HL-60/S4 treated with phorbol 12-myristate 13-acetate at 8.2 ng/mL for 4 days and 3 days (cell line): Measurements from ENCODE around the gene REX1BD.

ENCODE experiments used
- in situ Hi-C: fragments of 300-500 bp; cut with MboI; formaldehyde crosslinking; loops from 2 replicates; pipeline ENCODE4 v1.15.0; 2022; ENCODE audit warnings: low sequenced_read_pairs

The REX1BD gene

DNA sequence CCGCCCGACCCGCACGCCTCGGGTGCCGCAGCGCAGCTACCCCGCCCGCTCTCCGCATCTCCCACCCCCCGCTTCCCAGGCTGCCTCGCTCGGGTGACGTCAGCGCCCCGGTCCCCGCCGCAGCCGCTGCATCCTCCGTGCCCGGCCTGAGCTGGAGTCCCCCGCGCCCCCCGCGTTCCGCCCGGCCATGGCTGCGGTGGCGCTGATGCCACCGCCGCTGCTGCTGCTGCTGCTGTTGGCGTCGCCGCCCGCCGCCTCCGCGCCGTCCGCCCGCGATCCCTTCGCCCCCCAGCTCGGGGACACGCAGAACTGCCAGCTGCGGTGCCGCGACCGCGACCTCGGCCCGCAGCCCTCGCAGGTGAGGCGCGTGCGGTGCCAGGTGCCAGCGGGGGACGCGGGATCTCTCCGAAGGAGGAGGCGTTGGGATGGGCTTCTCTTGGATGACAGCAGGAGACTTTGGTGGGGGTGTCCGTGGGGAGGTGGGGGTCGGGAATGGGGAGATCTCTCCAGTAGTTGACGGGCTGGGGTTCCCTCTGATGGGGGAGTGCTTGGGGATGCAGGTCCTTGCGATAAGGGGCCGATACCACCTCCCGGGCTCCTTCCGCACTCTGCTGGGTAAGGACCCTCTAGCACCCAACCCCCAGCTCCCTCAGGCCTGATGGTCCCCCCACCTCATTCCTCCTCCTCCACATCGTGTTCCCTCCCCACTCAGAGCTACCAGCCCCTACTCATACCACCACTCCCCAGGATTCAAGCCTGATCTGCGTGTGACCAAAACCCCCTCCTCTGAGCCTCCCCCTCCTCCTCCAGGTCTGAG lies 24.4 kb downstream of the REX1BD start, which contains the start of gene TMEM59L:
Gene TMEM59L, plus strand, starts transcription at position 99 of the 817 bp plus-strand sequence. Its CDS starts 89 bp downstream, at position 188.
- in situ Hi-C loops, result no loop called here

- in situ Hi-C loops, result no loop called here
Observed at GRCh38 chr19:18613589-18614234, 25.1 kb downstream of the REX1BD start.

GRCh38 chr19:18616023-18616422 lies 27.4 kb downstream of the REX1BD start:
- in situ Hi-C loops, result no loop called here

GRCh38 chr19:18617562-18617961 lies 29.0 kb downstream of the REX1BD start:
- in situ Hi-C loops, result no loop called here

- in situ Hi-C loops, result no loop called here
Observed at GRCh38 chr19:18618236-18618635, 29.6 kb downstream of the REX1BD start.

DNA sequence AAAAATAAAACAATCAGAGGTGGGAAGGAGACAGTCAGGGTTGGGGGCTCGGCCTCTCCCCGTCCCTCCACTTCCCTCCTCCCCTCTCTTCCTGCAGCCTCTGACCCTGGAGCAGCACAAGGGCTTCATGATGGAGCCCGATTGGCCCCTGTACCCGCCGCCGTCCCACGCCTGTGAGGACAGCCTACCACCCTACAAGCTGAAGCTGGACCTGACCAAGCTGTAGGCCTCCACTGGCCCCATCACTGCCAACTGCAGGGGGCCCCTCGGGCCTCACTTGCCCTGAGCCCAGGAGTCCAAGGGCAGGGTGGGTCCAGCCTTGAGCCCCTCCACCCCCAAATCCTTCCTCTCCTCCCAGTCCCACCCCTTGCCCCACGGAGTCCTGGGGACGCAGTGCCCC lies 31.7 kb downstream of the REX1BD start:
- in situ Hi-C loops, result no loop called here

DNA sequence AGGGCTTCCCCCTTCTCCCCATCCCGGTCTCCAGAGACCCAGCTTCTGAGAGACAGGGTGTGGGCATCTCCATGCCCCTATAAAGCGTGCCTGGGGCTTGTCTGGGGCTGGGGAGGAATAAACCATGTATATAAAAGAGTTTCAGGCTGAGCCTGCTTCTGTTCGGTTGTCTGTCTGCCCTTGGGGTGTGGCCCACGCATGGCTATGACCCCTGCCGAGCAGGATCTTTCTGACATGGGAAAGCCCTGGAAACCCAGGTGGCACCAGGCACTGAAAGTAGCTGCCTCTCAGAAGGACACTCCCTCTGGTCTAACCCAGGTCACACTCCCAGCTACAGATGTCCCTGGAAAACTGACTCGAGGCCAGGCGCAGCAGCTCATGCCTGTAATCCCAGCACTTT lies 32.3 kb downstream of the REX1BD start:
- in situ Hi-C loops, result no loop called here

DNA sequence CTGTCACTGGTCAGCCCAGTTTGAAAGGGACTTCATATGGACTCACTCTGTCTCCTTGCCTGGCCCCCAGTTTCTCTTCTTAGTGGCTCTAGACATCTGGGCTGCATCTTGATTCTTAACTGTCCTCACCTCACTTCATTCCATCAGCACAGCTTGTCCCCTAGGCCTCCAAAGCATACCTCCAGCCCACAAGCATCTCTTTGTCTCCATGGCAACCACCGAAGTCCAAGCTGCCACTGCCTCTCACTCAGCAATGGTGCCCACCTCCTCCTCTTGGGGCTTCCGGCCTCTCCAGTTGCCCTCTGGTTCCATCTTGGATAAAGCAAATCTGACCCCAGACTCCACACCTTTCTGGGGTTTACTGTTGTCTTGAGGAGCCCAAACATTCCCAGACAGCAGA lies 38.3 kb downstream of the REX1BD start:
- in situ Hi-C loops, result no loop called here

DNA sequence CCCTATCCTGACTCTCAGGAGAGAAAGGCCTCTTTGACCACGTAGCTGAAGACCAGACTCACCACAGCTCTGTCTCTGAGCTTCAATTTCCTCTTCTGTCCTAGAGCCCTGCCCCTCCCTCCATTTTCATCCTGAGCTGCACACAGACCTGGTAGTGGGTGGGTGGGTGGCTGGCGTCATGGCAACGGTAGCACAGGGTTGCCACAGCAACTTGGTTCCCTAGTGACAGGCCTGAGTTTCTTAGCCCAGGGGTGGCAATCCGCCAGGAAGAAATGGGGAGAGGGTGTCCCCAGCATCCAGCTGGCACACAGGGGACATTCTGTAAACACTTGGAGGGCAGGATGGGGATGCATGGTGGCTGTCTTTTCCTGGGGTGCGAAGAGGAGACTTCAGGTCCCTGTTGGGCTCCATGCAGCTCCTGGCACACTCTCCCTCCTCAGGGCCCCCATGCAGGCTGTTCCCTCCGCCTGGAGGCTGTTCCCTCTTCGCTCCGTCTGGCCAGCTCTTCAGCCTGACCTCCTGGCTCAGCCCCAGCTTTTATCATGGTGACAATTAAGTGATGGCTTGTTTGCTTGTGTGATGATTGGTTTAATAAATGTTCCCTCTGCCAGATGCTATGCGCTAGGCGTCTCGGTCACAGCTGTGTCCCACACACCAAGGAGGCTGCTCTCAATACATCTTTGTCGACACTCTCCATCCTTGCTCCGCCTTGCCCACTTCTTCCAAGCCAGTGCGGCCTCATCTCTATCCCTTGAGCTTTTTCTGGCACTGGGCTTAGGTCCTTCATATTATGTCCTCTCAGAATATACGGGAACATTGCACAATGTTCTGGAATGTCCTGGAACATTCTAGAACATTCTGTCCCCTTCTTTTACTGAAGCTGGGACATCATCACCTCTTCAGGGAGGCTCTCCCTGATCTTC lies 40.8 kb downstream of the REX1BD start:
- in situ Hi-C loops, result no loop called here

GRCh38 chr19:18633321-18633720 lies 44.7 kb downstream of the REX1BD start:
- in situ Hi-C loops, result no loop called here

DNA sequence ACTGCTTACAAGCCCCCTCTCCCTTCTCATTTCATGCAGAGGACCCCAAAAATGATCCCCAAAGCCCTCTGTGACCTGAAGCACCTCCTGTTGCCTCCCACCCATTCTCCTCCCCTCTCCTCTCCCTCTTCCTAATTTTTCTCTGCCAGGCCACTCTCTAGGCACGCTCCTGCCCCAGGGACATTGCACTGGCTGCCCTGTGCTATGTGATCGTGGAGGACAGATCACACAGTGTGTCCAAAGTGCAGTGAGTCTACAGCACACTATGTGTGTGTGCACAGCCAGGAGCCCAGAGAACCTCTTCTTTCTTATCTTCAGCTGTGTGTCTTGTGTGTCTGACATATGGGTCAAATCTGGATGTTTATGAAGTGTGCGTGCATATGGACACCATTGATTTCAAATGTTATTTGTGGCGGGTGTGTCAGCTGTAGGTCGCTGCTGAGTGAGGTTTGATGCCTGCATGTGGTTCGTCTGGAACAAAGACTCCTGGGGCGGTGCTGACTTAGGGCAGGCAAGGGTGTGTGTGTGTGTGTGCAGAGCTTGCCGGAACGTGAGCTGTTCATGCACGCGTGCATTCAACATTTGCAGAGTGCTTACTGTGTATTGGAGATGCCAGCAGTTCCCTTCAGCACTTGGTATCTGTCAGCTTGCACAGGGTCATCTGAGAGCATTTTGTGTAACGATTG lies 46.2 kb downstream of the REX1BD start:
- in situ Hi-C loops, result no loop called here

DNA sequence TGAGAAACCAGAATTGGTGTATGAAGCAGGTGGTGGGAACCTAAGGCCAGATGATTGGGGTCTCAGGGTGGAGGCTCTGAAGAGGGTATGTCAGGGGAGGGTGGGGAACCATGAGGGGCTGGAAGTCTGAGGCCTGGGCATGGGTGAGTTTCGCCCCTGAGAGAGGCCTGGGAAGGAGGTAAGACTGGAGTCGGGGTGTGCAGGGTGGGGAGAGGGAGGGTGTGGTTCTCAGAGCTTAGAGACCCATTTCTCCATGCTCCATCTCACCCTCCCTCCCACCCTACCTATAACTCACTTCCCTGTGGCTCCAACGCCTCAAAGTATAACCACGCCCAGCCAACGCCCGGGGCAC lies 47.2 kb downstream of the REX1BD start:
- in situ Hi-C loops, result no loop called here

DNA sequence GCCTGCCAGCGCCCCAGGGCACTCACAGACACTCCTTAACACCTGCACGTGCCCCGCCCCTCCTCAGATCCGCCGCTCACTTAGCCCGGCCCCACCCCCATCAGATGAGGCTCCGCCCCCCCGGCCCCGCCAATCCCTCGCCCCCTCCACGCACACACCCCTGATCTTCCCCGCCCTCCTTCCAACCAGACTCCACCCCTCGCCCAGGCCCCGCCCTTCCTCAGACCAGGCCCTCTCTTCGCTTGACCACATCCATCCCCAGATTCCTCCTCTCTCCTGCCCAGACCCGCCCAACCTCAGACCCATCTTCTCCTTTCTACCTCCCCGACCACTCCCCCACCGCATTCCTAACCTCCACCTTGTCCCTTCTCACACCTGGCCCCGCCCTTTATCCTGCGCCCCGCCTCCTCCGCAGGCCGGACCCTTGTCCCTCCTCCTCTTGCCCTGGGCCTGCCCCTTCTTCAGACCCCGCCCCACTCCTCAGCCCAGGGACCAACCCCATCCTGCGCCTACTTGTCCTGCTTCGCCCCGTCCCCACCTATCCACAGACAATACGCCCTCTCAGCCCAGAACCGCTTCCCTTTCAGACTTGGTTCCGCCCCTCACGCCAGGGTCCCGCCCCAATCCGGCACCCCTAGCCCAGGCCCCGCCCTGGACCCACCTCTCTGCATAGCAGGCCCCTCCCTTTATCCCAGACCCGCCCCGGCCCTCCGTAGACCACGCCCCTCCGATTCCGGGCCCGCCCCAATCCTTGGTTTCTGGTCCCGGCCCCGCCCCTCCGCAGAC lies 47.8 kb downstream of the REX1BD start:
- in situ Hi-C loops, result no loop called here

- in situ Hi-C loops, result no loop called here
Observed at GRCh38 chr19:18636969-18637629, 48.5 kb downstream of the REX1BD start, which contains the start of gene KLHL26. KLHL26 (plus strand) TSS chr19:18637028; CDS start chr19:18637055, 27 bp downstream.

DNA sequence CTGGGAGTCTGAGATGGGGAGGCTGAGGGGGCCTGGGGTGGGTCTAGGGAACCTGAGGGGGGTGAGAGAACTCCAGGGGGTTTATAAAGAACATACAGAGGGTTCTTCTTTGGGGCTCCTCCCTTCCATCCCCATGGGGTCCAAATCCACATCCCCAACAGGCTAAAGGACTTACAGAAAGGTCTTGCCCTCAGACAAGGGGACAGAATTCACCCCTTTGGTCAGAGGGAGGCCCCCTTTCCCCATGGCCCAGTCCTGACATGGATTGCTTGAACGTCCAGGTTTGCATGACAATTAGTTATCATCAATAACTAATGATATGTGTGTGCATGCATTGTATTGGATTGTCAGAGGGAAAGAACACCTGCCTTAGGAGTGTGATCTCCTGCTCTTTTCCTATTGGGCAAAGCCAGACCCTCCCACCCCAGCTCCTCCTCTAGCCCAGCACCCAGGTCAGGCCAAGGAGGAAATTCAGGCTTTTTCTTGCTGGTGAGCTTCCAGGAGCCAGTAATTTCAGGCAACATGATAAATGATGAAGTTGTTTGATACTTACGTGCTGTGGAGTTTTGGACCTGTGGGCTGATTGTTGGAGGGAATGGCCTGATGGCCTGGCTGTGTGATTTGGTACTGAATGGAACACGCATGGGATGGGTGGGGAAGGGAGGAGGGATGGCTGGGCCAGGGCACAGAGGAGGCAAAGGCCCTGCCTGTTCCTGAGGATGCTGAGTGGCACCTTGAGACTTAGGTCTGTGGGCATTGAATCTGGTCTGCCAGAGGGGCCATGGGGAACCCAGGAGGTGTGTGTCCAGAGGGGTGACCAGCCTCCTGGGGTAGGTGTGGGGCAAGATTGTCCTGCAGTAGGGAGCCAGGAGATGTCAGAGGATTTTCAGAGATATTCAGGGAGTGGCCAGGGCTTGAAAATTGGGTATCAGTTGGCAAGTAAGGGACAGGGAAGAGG lies 49.4 kb downstream of the REX1BD start:
- in situ Hi-C loops, result no loop called here

DNA sequence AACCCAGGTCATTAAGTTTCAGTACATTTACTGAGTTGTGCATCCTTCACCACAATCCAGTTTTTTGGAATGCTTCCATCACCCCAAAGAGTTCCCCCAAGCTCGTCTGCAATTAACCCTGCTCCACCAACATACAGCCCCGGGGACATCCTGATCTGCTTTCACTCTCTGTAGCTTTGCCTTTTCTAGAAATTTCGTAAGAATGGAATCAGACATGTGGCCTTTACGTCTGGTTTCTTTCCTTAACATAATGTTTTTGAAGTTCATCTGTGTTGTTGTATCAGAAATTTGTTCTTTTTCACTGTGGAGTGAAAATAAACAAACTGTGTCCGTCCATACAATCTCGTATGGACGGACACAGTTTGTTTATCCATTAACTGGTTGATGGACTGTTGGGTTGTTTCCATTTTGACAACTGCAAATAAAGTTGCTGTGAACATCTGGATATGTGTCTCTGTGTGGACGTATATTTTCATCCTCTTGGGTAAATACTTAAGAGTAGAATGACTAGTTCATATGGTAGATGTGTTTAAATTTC lies 51.2 kb downstream of the REX1BD start:
- in situ Hi-C loops, result no loop called here
